Gastroesophageal sphincter (tissue), 3 donors: ENCODE data around the gene CNPY2.
"Not testable (repeated sequence)": the region's sequence is repeated elsewhere in the genome, so short reads cannot be mapped to it uniquely, and the experiment has no call there.

Experiments used
- CTCF ChIP-seq, 4 experiments: fragments of 200-600 bp in 2 of 4; fragments of 450-650 bp in 2 of 4; sonication (generic) in 1 of 4; IDR thresholded peaks; one replicate each; pipeline ENCODE4 v1.5.1; 2017 to 2019; ENCODE audit warnings: antibody characterized with exemption in 4 of 4, mild to moderate bottlenecking in 2 of 4, moderate library complexity in 2 of 4
- POLR2AphosphoS5 ChIP-seq: sonication (generic); formaldehyde crosslinking; IDR thresholded peaks from one replicate; pipeline ENCODE4 v1.6.1; 2017; ENCODE audit warnings: antibody characterized with exemption

DNA sequence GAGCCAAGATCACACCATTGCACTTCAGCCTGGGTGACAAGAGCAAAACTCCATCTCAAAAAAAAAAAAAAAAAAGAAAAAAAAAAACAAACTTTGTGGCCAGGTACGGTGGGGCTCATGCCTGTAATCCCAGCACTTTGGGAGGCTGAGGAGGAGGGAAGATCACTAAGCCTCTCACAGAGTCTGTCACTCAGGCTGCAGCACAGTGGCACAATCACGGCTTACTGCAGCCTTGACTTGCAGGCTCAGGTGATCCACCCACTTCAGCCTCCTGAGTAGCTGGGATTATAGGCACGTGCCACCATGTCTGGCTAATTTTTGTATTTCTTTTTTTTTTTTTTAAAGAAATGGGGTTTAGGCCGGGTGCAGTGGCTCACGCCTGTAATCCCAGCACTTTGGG, 31.5 kb downstream of the CNPY2 start:
- TF ChIP-seq POLR2AphosphoS5; CTCF (IDR thresholded peaks at IDR 0.05): not testable (repeated sequence)
